Mucosa of rectum (tissue), 2 donors: ENCODE data around the gene GPA33.

Experiments used
- H3K27ac ChIP-seq, 2 donors: one replicate each; pipeline ENCODE4 v1.7.0; 2013; ENCODE audit warnings: inconsistent platforms in 2 of 2, low read depth in 2 of 2, low read length in 2 of 2
- H3K27me3 ChIP-seq, 2 donors: one replicate each; pipeline ENCODE4 v1.7.0; 2013; ENCODE audit warnings: low read length in 2 of 2; ENCODE audit not compliant: control insufficient read depth in 2 of 2, insufficient read depth in 2 of 2
- H3K36me3 ChIP-seq, 2 donors: one replicate each; pipeline ENCODE4 v1.7.0; 2013; ENCODE audit warnings: low read length in 2 of 2; ENCODE audit not compliant: control insufficient read depth in 2 of 2, insufficient read depth in 2 of 2
- H3K4me1 ChIP-seq, 2 donors: one replicate each; pipeline ENCODE4 v1.7.0; 2013; ENCODE audit warnings: low read length in 2 of 2, mild to moderate bottlenecking in 1 of 2; ENCODE audit not compliant: control insufficient read depth in 2 of 2, insufficient read depth in 2 of 2
- H3K4me3 ChIP-seq, 2 donors: one replicate each; pipeline ENCODE4 v1.7.0; 2013; ENCODE audit warnings: low read length in 2 of 2
- H3K9ac ChIP-seq, 2 donors: one replicate each; pipeline ENCODE4 v1.7.0; 2013; ENCODE audit warnings: low read length in 2 of 2, low read depth in 1 of 2, mild to moderate bottlenecking in 1 of 2
- H3K9me3 ChIP-seq, 2 donors: one replicate each; pipeline ENCODE4 v1.7.0; 2013; ENCODE audit warnings: low read length in 2 of 2; ENCODE audit not compliant: control insufficient read depth in 2 of 2
- donor health status: healthy.
- donor health status: Normal muscosa, but diverticular disease.

Gene GPA33

DNA sequence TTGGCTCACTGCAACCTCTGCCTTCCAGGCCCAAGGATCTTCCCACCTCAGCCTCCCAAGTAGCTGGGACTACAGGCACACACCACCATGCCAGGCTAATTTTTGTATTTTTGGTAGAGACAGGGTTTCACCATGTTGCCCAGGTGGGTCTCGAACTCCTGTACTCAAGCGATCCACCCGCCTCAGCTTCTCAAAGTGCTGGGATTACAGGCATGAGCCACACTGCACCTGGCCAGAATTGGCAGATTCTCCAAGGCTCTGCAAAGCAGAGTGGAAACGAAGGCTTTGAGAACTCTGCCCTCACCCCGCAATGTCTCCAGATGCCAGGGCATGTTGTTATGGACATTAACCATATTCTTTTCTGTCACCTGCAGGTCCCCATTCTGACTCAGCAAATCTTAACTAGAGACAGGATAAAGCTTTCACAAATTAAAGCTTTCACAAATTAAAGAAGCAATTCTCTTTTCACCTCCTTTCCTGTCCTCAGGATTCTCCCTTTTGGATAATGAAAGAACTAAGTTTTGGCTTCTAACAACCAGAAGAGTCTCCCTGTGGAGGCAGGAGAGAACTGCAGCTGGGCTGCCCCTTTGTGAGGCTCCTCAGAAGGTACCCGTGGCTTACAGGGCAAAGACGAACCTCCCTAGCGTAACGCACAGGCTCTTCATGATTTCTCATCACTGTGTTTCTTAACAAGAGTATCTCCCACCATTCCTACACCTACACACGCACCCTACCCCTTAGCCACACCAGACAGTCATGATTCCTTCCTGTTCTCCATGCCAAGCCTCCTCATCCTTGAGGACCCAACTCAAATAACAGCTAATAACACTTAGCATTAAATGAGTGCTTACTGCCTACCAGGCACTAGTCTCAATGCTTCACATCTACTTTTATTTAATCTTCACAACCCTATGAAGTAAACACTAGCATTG is 29.8 kb downstream of the GPA33 start:
- H3K9ac ChIP-seq, result no peak overlapping the region
- H3K27me3 ChIP-seq, result no peaks in the 10 kb centered on the region
- H3K4me3 ChIP-seq, result no peak overlapping the region
- H3K27ac ChIP-seq, result no peak overlapping the region
- no peaks in the 10 kb centered on the region for H3K9me3 ChIP-seq
- peaks cover 5 to 9% of the 10 kb centered on the region in 2 donors for H3K4me1 ChIP-seq
- peaks cover 33 to 61% of the 10 kb centered on the region in 2 donors for H3K36me3 ChIP-seq

DNA sequence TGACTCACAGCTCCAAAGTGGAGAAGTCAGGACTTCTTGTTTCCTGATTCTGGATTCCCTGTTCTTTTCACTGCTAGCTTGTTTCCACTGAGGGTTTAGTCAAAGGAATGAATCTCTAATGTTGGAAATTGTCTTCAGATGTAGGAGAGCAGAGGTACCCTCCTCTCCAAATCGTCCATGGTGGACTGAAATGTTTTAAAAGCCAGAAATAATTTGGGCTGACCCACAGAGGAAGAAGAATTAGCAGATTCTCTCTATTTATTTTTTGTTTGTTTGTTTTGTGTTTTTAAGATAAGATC is 30.4 kb downstream of the GPA33 start:
- Histone ChIP-seq H3K27me3 (no peaks in the 10 kb centered on the region), H3K4me1 (peaks cover 0 to 2% of the 10 kb centered on the region in 2 donors), H3K9ac (no peak overlapping the region), H3K9me3 (no peaks in the 10 kb centered on the region), H3K27ac (no peak overlapping the region), H3K36me3 (peaks cover 37 to 61% of the 10 kb centered on the region in 2 donors), H3K4me3 (no peak overlapping the region)

GRCh38 chr1:167059045-167059808 is 30.9 kb downstream of the GPA33 start:
- H3K9me3 ChIP-seq, result no peaks in the 10 kb centered on the region
- H3K4me3 ChIP-seq, result peak overlapping the region in 1 of 2 donors; percentile 29
- H3K36me3 ChIP-seq, result peaks cover 42 to 64% of the 10 kb centered on the region in 2 donors
- no peaks in the 10 kb centered on the region for H3K27me3 ChIP-seq
- H3K27ac ChIP-seq, result no peak overlapping the region
- H3K4me1 ChIP-seq, result no peaks in the 10 kb centered on the region
- no peak overlapping the region for H3K9ac ChIP-seq

GRCh38 chr1:167057241-167057688 is 32.9 kb downstream of the GPA33 start:
- no peaks in the 10 kb centered on the region for H3K9me3 ChIP-seq
- no peak overlapping the region for H3K9ac ChIP-seq
- peaks cover 44 to 73% of the 10 kb centered on the region in 2 donors for H3K36me3 ChIP-seq
- H3K4me3 ChIP-seq, result no peak overlapping the region
- no peak overlapping the region for H3K27ac ChIP-seq
- no peaks in the 10 kb centered on the region for H3K4me1 ChIP-seq
- H3K27me3 ChIP-seq, result no peaks in the 10 kb centered on the region

- Histone ChIP-seq H3K9ac (no peak overlapping the region), H3K27me3 (no peaks in the 10 kb centered on the region), H3K4me3 (no peak overlapping the region), H3K9me3 (no peaks in the 10 kb centered on the region), H3K27ac (no peak overlapping the region), H3K36me3 (peaks cover 47 to 78% of the 10 kb centered on the region in 2 donors), H3K4me1 (no peaks in the 10 kb centered on the region)
Observed at GRCh38 chr1:167056529-167057231, 33.5 kb downstream of the GPA33 start.

GRCh38 chr1:167054946-167055630 is 35.1 kb downstream of the GPA33 start:
- H3K27me3 ChIP-seq, result no peaks in the 10 kb centered on the region
- peaks cover 46 to 74% of the 10 kb centered on the region in 2 donors for H3K36me3 ChIP-seq
- H3K9me3 ChIP-seq, result no peaks in the 10 kb centered on the region
- H3K4me1 ChIP-seq, result no peaks in the 10 kb centered on the region
- H3K4me3 ChIP-seq, result no peak overlapping the region
- H3K9ac ChIP-seq, result no peak overlapping the region
- H3K27ac ChIP-seq, result no peak overlapping the region

- H3K9ac ChIP-seq, result no peak overlapping the region
- H3K9me3 ChIP-seq, result no peaks in the 10 kb centered on the region
- H3K4me3 ChIP-seq, result no peak overlapping the region
- H3K27me3 ChIP-seq, result no peaks in the 10 kb centered on the region
- no peaks in the 10 kb centered on the region for H3K4me1 ChIP-seq
- no peak overlapping the region for H3K27ac ChIP-seq
- peaks cover 50 to 79% of the 10 kb centered on the region in 2 donors for H3K36me3 ChIP-seq
Observed at GRCh38 chr1:167054531-167054930, 35.6 kb downstream of the GPA33 start.

DNA sequence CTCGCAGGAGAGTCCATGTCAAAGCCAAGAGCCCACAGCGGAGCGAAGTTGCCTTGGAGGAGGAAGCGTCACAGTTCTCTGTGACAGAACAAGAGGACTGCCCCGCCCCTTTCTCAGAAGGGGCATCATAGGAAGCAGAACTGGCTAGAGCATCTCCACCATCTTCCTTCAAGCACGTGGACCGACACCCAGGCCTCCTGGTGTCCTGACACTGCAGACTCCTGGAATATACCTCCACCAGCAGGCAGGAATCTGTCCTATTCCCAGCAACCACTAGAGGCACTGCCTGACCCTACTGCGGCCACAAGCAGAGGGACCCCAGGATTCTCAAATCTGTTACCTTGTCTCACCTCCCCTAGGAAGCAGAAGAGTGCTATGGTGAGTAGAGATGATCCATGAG is 37.8 kb downstream of the GPA33 start:
- peaks cover 48 to 71% of the 10 kb centered on the region in 2 donors for H3K36me3 ChIP-seq
- H3K27ac ChIP-seq, result no peak overlapping the region
- no peaks in the 10 kb centered on the region for H3K27me3 ChIP-seq
- no peak overlapping the region for H3K4me3 ChIP-seq
- H3K4me1 ChIP-seq, result no peaks in the 10 kb centered on the region
- H3K9ac ChIP-seq, result no peak overlapping the region
- H3K9me3 ChIP-seq, result no peaks in the 10 kb centered on the region

- H3K27me3 ChIP-seq, result no peaks in the 10 kb centered on the region
- H3K27ac ChIP-seq, result no peak overlapping the region
- H3K4me3 ChIP-seq, result no peak overlapping the region
- H3K4me1 ChIP-seq, result no peaks in the 10 kb centered on the region
- H3K9me3 ChIP-seq, result no peaks in the 10 kb centered on the region
- no peak overlapping the region for H3K9ac ChIP-seq
- peaks cover 48 to 67% of the 10 kb centered on the region in 2 donors for H3K36me3 ChIP-seq
Observed at GRCh38 chr1:167051907-167052306, 38.3 kb downstream of the GPA33 start.
